ENCODE measurements around the gene BRME1.

GRCh38 chr19:13848798-13849676, 56.9 kb downstream of the BRME1 start:
- TF ChIP-seq ZNF704 (tag by site-specific recombination; IDR thresholded peaks at IDR 0.05) (no peak), PBX3 (CRISPR knock-in tag; IDR thresholded peaks at IDR 0.05) (no peak), CTCF (tag by site-specific recombination; IDR thresholded peaks at IDR 0.05) (no peak), ZNF555 (tag by site-specific recombination; conservative IDR thresholded peaks at IDR 0.05) (no peak), ZNF510 (tag by site-specific recombination; IDR thresholded peaks at IDR 0.05; ENCODE audit: insufficient replicate concordance) (no peak), ZNF426 (tag by site-specific recombination; IDR thresholded peaks at IDR 0.05) (no peak)

All from HEK293 (cell line).